ENCODE results near the gene FRS2.

DNA sequence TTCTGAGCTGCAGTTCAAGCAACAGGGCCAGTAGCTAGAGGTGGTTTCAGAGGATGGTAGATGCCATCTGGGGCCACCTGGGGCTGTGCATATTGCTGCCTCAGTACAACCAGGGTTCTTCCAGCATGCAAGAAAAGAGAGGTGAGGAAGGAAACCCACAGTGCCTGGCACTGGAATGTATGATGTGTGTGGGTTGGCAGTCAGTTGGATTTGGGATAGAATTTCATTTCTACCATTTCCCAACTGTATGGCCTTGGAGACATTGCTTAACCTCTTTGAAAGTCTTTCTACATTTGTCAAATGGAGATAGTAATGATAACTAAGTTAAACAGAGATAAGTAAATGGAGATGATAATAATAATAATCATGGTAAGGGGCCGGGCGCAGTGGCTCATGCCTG lies 150.7 kb downstream of the FRS2 start:
- no peak for TF ChIP-seq CTCF (IDR thresholded peaks at IDR 0.05)
- no peak for TF ChIP-seq POLR2A (IDR thresholded peaks at IDR 0.05)
